NCI-H1694 (cell line): ENCODE results near the gene NDST1.
A peak's percentile ranks its signal among the peaks of the same experiment; 100 is the strongest.

Experiments
- DNase-seq: peaks from one replicate; lab custom pipeline; 2025; lab: John Stamatoyannopoulos, UW

The NDST1 gene

GRCh38 chr5:150544611-150545219, 36.8 kb downstream of the NDST1 start:
- peak; percentile 49 for DNase-seq

- DNase-seq: no peak
These were observed 37.3 kb downstream of the NDST1 start for GRCh38 chr5:150545246-150545645.

GRCh38 chr5:150548123-150548522, 40.2 kb downstream of the NDST1 start:
- DNase-seq: no peak

- DNase-seq: no peak
These were observed 41.8 kb downstream of the NDST1 start for GRCh38 chr5:150549735-150550134.

GRCh38 chr5:150550286-150550685, 42.4 kb downstream of the NDST1 start:
- DNase-seq: no peak

GRCh38 chr5:150551066-150551465, 43.1 kb downstream of the NDST1 start:
- no peak for DNase-seq

- DNase-seq: no peak
These were observed 45.5 kb downstream of the NDST1 start for GRCh38 chr5:150553402-150553801.

- DNase-seq: no peak
These were observed 46.0 kb downstream of the NDST1 start for GRCh38 chr5:150553911-150554310.

GRCh38 chr5:150554857-150555256, 46.9 kb downstream of the NDST1 start:
- no peak for DNase-seq

- DNase-seq: no peak
These were observed 48.2 kb downstream of the NDST1 start for GRCh38 chr5:150556106-150556505.

GRCh38 chr5:150556859-150557508, 49.1 kb downstream of the NDST1 start:
- DNase-seq: no peak

- no peak for DNase-seq
These were observed 49.6 kb downstream of the NDST1 start for GRCh38 chr5:150557509-150557872.

GRCh38 chr5:150558088-150558621, 50.2 kb downstream of the NDST1 start:
- no peak for DNase-seq

- no peak for DNase-seq
These were observed 51.2 kb downstream of the NDST1 start for GRCh38 chr5:150559088-150559487.

- no peak for DNase-seq
These were observed 51.8 kb downstream of the NDST1 start for GRCh38 chr5:150559701-150560100.

- peak; percentile 91 for DNase-seq
These were observed 52.7 kb downstream of the NDST1 start for GRCh38 chr5:150560401-150561191.

- no peak for DNase-seq
These were observed 53.2 kb downstream of the NDST1 start for GRCh38 chr5:150561192-150561512.

GRCh38 chr5:150561571-150562275, 53.8 kb downstream of the NDST1 start:
- DNase-seq: no peak

GRCh38 chr5:150562832-150563231, 54.9 kb downstream of the NDST1 start:
- peak; percentile 51 for DNase-seq

- no peak for DNase-seq
These were observed 57.9 kb downstream of the NDST1 start for GRCh38 chr5:150565868-150566267.

GRCh38 chr5:150567031-150567717, 59.2 kb downstream of the NDST1 start:
- DNase-seq: no peak

GRCh38 chr5:150568663-150569062, 60.7 kb downstream of the NDST1 start:
- no peak for DNase-seq
